DND-41 (cell line): ENCODE measurements around the gene WNT1.

Experiments
- ATAC-seq: fragments of 200-7000 bp; cut with Tn5 transposase; 3 replicates; pipeline ENCODE4 v1.9.1; 2021; ENCODE audit warnings: low read depth; ENCODE audit not compliant: insufficient read depth
- DNase-seq: peaks from one replicate; pipeline ENCODE4 v3.0.0-alpha.2; 2020
- H2AFZ ChIP-seq: 2 replicates; pipeline ENCODE4 v1.6.0; 2012; ENCODE audit warnings: low read depth, low read length
- H3K27ac ChIP-seq: 2 replicates; pipeline ENCODE4 v1.5.1; 2012; ENCODE audit warnings: low read length, inconsistent platforms
- H3K27me3 ChIP-seq: fragments of 200-600 bp; sonication (generic); 2 replicates; pipeline ENCODE4 v1.6.0; 2012; ENCODE audit warnings: low read length, mild to moderate bottlenecking, inconsistent platforms; ENCODE audit not compliant: insufficient read depth, poor library complexity
- H3K36me3 ChIP-seq: 2 replicates; pipeline ENCODE4 v1.5.1; 2012; ENCODE audit warnings: low read length, inconsistent platforms; ENCODE audit not compliant: insufficient read depth
- H3K4me1 ChIP-seq: 2 replicates; pipeline ENCODE4 v1.5.1; 2012; ENCODE audit warnings: mild to moderate bottlenecking, low read length; ENCODE audit not compliant: insufficient read depth
- H3K4me2 ChIP-seq: 2 replicates; pipeline ENCODE4 v1.6.0; 2012; ENCODE audit warnings: mild to moderate bottlenecking, moderate library complexity, low read length, inconsistent platforms; ENCODE audit not compliant: insufficient read depth
- H3K4me3 ChIP-seq, 2 experiments: fragments of 200-600 bp in 1 of 2; shearing (Covaris generic) in 1 of 2; 2 replicates each; pipeline ENCODE4 v1.5.1; 2012 to 2016; ENCODE audit warnings: inconsistent platforms in 2 of 2, low read length in 2 of 2, mild to moderate bottlenecking in 2 of 2, low read depth in 1 of 2, moderate library complexity in 1 of 2
- H3K79me2 ChIP-seq: 2 replicates; pipeline ENCODE4 v1.6.0; 2012; ENCODE audit warnings: low read length, inconsistent platforms; ENCODE audit not compliant: insufficient read depth
- H3K9ac ChIP-seq: 2 replicates; pipeline ENCODE4 v1.6.0; 2012; ENCODE audit warnings: low read depth, mild to moderate bottlenecking, inconsistent platforms, low read length, moderate library complexity
- H3K9me3 ChIP-seq: 2 replicates; pipeline ENCODE4 v1.5.1; 2012; ENCODE audit warnings: low read length, moderate library complexity, mild to moderate bottlenecking, inconsistent platforms; ENCODE audit not compliant: insufficient read depth, severe bottlenecking
- H4K20me1 ChIP-seq: 2 replicates; pipeline ENCODE4 v1.6.0; 2012; ENCODE audit warnings: low read length; ENCODE audit not compliant: insufficient read depth
- CTCF ChIP-seq: IDR thresholded peaks from 2 replicates; pipeline ENCODE4 v1.5.1; 2012; ENCODE audit warnings: borderline replicate concordance, low read length, moderate library complexity, mild to moderate bottlenecking; ENCODE audit not compliant: poor library complexity, severe bottlenecking; ENCODE audit errors: extremely low read depth
- EZH2 ChIP-seq: IDR thresholded peaks from 3 replicates; pipeline ENCODE4 v1.6.1; 2012; ENCODE audit warnings: borderline replicate concordance, low read depth, mild to moderate bottlenecking, moderate library complexity, low read length, inconsistent platforms; ENCODE audit not compliant: severe bottlenecking

The WNT1 gene

GRCh38 chr12:48981757-48982157, 3.6 kb downstream of the WNT1 start:
- H3K36me3 ChIP-seq = no peaks in the 10 kb centered on the region
- H3K4me2 ChIP-seq = no peak overlapping the region
- no peak overlapping the region for H3K4me3 ChIP-seq
- no peak overlapping the region for H3K27ac ChIP-seq
- peaks cover 9% of the 10 kb centered on the region for H3K4me1 ChIP-seq
- H4K20me1 ChIP-seq = no peaks in the 10 kb centered on the region
- ATAC-seq (no peak), DNase-seq (no peak)
- no peaks in the 10 kb centered on the region for H3K9me3 ChIP-seq
- H3K27me3 ChIP-seq = peaks cover 48% of the 10 kb centered on the region
- no peak overlapping the region for H3K9ac ChIP-seq
- TF ChIP-seq EZH2 (no peak), CTCF (no peak)
- no peaks in the 10 kb centered on the region for H3K79me2 ChIP-seq
- H2AFZ ChIP-seq = no peak overlapping the region

GRCh38 chr12:48982397-48983080, 4.4 kb downstream of the WNT1 start:
- Histone ChIP-seq H3K27me3 (peaks cover 41% of the 10 kb centered on the region), H3K36me3 (no peaks in the 10 kb centered on the region), H2AFZ (no peak overlapping the region), H4K20me1 (no peaks in the 10 kb centered on the region), H3K4me3 (no peak overlapping the region), H3K27ac (no peak overlapping the region), H3K4me2 (no peak overlapping the region), H3K4me1 (peaks cover 7% of the 10 kb centered on the region), H3K9me3 (no peaks in the 10 kb centered on the region), H3K9ac (no peak overlapping the region), H3K79me2 (no peaks in the 10 kb centered on the region)
- DNase-seq = no peak
- ATAC-seq = no peak
- TF ChIP-seq EZH2 = no peak
- TF ChIP-seq CTCF = no peak

- Histone ChIP-seq H3K27me3 (peaks cover 27% of the 10 kb centered on the region), H2AFZ (no peak overlapping the region), H3K4me1 (peaks cover 6% of the 10 kb centered on the region; the same call in 1 of the 2 replicates), H4K20me1 (0 out of 2 replicates have a peak, but pooled peaks cover 3% of the 10 kb centered on the region), H3K36me3 (no peaks in the 10 kb centered on the region), H3K9me3 (no peaks in the 10 kb centered on the region), H3K4me3 (no peak overlapping the region), H3K27ac (no peak overlapping the region), H3K9ac (no peak overlapping the region), H3K79me2 (no peaks in the 10 kb centered on the region), H3K4me2 (no peak overlapping the region)
- ATAC-seq = no peak
- TF ChIP-seq CTCF = no peak
- TF ChIP-seq EZH2 = no peak
- no peak for DNase-seq
Observed at GRCh38 chr12:48985475-48985897, 7.4 kb downstream of the WNT1 start.
